Stomach (tissue), 4 donors: ENCODE results near the gene MGST3.

Experiments used
- EP300 ChIP-seq: sonication (generic); formaldehyde crosslinking; IDR thresholded peaks from one replicate; pipeline ENCODE4 v1.6.1; 2017; ENCODE audit warnings: antibody characterized with exemption
- POLR2A ChIP-seq, 4 donors: fragments of 450-650 bp; IDR thresholded peaks; one replicate each; pipeline ENCODE4 v1.6.1; 2016; ENCODE audit warnings: antibody characterized with exemption in 4 of 4, control low read depth in 2 of 4, mild to moderate bottlenecking in 1 of 4, moderate library complexity in 1 of 4
- POLR2AphosphoS5 ChIP-seq, 3 donors: sonication (generic); formaldehyde crosslinking; IDR thresholded peaks; one replicate each; pipeline ENCODE4 v1.6.1; 2016; ENCODE audit warnings: antibody characterized with exemption in 3 of 3
- TF ChIP-seq, protein P1 (sequence below), 7 experiments: fragments of 450-650 bp in 4 of 7; fragments of 200-600 bp in 3 of 7; sonication (generic) in 3 of 7; IDR thresholded peaks; one replicate each; pipeline ENCODE4 v1.5.1; 2016 to 2019; ENCODE audit warnings: antibody characterized with exemption in 7 of 7, control low read depth in 2 of 7, mild to moderate bottlenecking in 1 of 7

DNA sequence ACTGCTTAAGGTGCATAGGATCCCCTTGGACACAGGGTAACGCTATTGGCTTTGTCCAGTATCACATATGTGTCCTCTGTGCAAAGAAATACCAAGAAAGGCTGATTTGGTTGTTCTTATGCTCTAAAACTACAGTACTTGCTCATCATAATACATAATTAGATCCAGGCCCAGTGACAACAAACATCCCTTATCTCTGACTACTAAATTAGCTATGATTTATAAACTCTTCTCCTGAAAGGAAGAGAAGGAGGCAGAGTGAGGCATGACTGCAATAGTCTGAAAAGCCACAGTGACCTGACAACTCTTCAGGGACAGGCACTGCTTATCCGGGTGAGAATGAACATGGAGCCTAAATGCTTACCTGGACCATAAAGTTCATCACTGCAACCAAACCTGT, 30.7 kb downstream of the MGST3 start:
- TF ChIP-seq, protein P1, sequence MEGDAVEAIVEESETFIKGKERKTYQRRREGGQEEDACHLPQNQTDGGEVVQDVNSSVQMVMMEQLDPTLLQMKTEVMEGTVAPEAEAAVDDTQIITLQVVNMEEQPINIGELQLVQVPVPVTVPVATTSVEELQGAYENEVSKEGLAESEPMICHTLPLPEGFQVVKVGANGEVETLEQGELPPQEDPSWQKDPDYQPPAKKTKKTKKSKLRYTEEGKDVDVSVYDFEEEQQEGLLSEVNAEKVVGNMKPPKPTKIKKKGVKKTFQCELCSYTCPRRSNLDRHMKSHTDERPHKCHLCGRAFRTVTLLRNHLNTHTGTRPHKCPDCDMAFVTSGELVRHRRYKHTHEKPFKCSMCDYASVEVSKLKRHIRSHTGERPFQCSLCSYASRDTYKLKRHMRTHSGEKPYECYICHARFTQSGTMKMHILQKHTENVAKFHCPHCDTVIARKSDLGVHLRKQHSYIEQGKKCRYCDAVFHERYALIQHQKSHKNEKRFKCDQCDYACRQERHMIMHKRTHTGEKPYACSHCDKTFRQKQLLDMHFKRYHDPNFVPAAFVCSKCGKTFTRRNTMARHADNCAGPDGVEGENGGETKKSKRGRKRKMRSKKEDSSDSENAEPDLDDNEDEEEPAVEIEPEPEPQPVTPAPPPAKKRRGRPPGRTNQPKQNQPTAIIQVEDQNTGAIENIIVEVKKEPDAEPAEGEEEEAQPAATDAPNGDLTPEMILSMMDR (IDR thresholded peaks at IDR 0.05) = no peak
- TF ChIP-seq POLR2AphosphoS5 (IDR thresholded peaks at IDR 0.05) (no peak), POLR2A (IDR thresholded peaks at IDR 0.05) (no peak), EP300 (no peak)
